CD14-positive monocyte (primary cell): ENCODE results near the gene PDE11A. TPM values are rescaled to one million over a fixed set of nuclear protein-coding genes. Genes with fewer than 3 reads are reported as not detected.

Experiments used
- DNase-seq, 3 donors: peaks; one replicate each; pipeline ENCODE4 v3.0.0-alpha.2; 2011 to 2022
- H2AFZ ChIP-seq: 2 replicates; pipeline ENCODE4 v1.6.0; 2012; ENCODE audit warnings: mild to moderate bottlenecking, low read depth, low read length, inconsistent platforms; ENCODE audit not compliant: insufficient read depth, poor library complexity, severe bottlenecking
- H3K27ac ChIP-seq, 2 donors: 1 replicate in 1 of 2; 2 replicates in 1 of 2; pipeline ENCODE4 v1.5.1; 2012 to 2013; ENCODE audit warnings: low read length in 2 of 2, control low read depth in 1 of 2, inconsistent platforms in 1 of 2, low read depth in 1 of 2, mild to moderate bottlenecking in 1 of 2
- H3K27me3 ChIP-seq, 2 donors: one replicate each; pipeline versions ENCODE4 v1.6.0 to v1.6.1; 2011 to 2013; ENCODE audit warnings: low read length in 2 of 2; ENCODE audit not compliant: control insufficient read depth in 2 of 2, insufficient read depth in 2 of 2
- H3K36me3 ChIP-seq, 2 donors: replicated peaks in 1 of 2; 1 replicate in 1 of 2; 2 replicates in 1 of 2; pipeline versions ENCODE4 v1.5.1 to v1.6.1; 2012 to 2013; ENCODE audit warnings: low read length in 2 of 2, control low read depth in 1 of 2, inconsistent platforms in 1 of 2, mild to moderate bottlenecking in 1 of 2; ENCODE audit not compliant: insufficient read depth in 2 of 2, control insufficient read depth in 1 of 2
- H3K4me1 ChIP-seq, 2 donors: 1 replicate in 1 of 2; 2 replicates in 1 of 2; pipeline versions ENCODE4 v1.5.1 to v1.6.1; 2012 to 2013; ENCODE audit warnings: low read length in 2 of 2, control low read depth in 1 of 2, inconsistent platforms in 1 of 2, mild to moderate bottlenecking in 1 of 2, moderate library complexity in 1 of 2; ENCODE audit not compliant: insufficient read depth in 2 of 2, control insufficient read depth in 1 of 2
- H3K4me2 ChIP-seq: replicated peaks from 2 replicates; pipeline ENCODE3; 2012; ENCODE audit warnings: low read length, moderate library complexity, mild to moderate bottlenecking; ENCODE audit not compliant: poor library complexity, severe bottlenecking; ENCODE audit errors: extremely low read depth
- H3K4me3 ChIP-seq, 3 experiments: fragments of 200-600 bp in 1 of 3; sonication (generic) in 1 of 3; replicated peaks in 1 of 3; 1 replicate in 2 of 3; 2 replicates in 1 of 3; pipeline ENCODE4 v1.5.1; 2011 to 2013; ENCODE audit warnings: low read length in 3 of 3, mild to moderate bottlenecking in 3 of 3, control low read depth in 2 of 3, low read depth in 2 of 3, inconsistent platforms in 1 of 3, moderate library complexity in 1 of 3
- H3K79me2 ChIP-seq: 2 replicates; pipeline ENCODE4 v1.6.0; 2012; ENCODE audit warnings: mild to moderate bottlenecking, control low read depth, inconsistent platforms, low read length, moderate library complexity; ENCODE audit not compliant: insufficient read depth
- H3K9ac ChIP-seq: 2 replicates; pipeline ENCODE4 v1.6.0; 2017; ENCODE audit warnings: low read length, mild to moderate bottlenecking; ENCODE audit not compliant: insufficient read depth, poor library complexity, severe bottlenecking
- H3K9me3 ChIP-seq, 2 donors: replicated peaks in 1 of 2; 1 replicate in 1 of 2; 2 replicates in 1 of 2; pipeline versions ENCODE4 v1.5.1 to v1.6.1; 2012 to 2013; ENCODE audit warnings: low read length in 2 of 2, control low read depth in 1 of 2; ENCODE audit not compliant: control insufficient read depth in 1 of 2, insufficient read depth in 1 of 2
- H4K20me1 ChIP-seq: 2 replicates; pipeline ENCODE4 v1.6.0; 2012; ENCODE audit warnings: mild to moderate bottlenecking, low read length, control low read depth, moderate library complexity; ENCODE audit not compliant: insufficient read depth
- H3K27ac Mint-ChIP-seq, 7 donors: one replicate each; pipeline ENCODE4 v1.8.0; 2020; ENCODE audit warnings: mild to moderate bottlenecking in 7 of 7, mixed read lengths in 7 of 7, moderate library complexity in 6 of 7, inconsistent platforms in 2 of 7
- H3K27me3 Mint-ChIP-seq, 3 donors: one replicate each; pipeline ENCODE4 v1.8.0; 2021 to 2022; ENCODE audit warnings: low read depth in 3 of 3, mild to moderate bottlenecking in 3 of 3, mixed read lengths in 3 of 3, moderate library complexity in 3 of 3, inconsistent platforms in 1 of 3
- H3K36me3 Mint-ChIP-seq, 2 donors: one replicate each; pipeline ENCODE4 v1.8.0; 2020; ENCODE audit warnings: mixed read lengths in 2 of 2, inconsistent platforms in 1 of 2, mild to moderate bottlenecking in 1 of 2
- H3K4me1 Mint-ChIP-seq: one replicate; pipeline ENCODE4 v1.8.0; 2020; ENCODE audit warnings: mild to moderate bottlenecking, mixed read lengths
- H3K4me3 Mint-ChIP-seq, 2 donors: one replicate each; pipeline ENCODE4 v1.8.0; 2020; ENCODE audit warnings: mild to moderate bottlenecking in 2 of 2, mixed read lengths in 2 of 2, moderate library complexity in 1 of 2
- H3K9me3 Mint-ChIP-seq, 7 donors: one replicate each; pipeline ENCODE4 v1.8.0; 2020 to 2022; ENCODE audit warnings: mixed read lengths in 7 of 7, mild to moderate bottlenecking in 6 of 7, moderate library complexity in 6 of 7, inconsistent platforms in 2 of 7
- WGBS: methylation state at CpG from one replicate; pipeline ENCODE4 v1.1.5; 2013; ENCODE audit warnings: missing lambda C conversion rate; ENCODE audit not compliant: insufficient coverage; 5-methylcytosine and 5-hydroxymethylcytosine counted together
- intact Hi-C, 2 donors: fragments of 100-400 bp; cut with micrococcal nuclease; formaldehyde crosslinking; loops; one replicate each; pipeline versions ENCODE4 v1.15.0 to v1.15.1; 2023
- polyA plus RNA-seq, 3 donors: library from polyadenylated mRNA; depleted of rRNA in 1 of 3; unstranded in 2 of 3; stranded (reverse) in 1 of 3; fragments of 300-500 nt in 2 of 3; fragments of >200 nt in 1 of 3; fragmentation: Illumina TruSeq in 2 of 3; gene quantifications; 1 replicate in 2 of 3; 2 replicates in 1 of 3; pipeline ENCODE4 v1.2.3, GENCODE V29; 2012 to 2021
- TF ChIP-seq, protein P1 (sequence below): fragments of 200-600 bp; IDR thresholded peaks from one replicate; pipeline ENCODE4 v1.8.0; 2022; ENCODE audit warnings: antibody characterized with exemption, mild to moderate bottlenecking

Gene PDE11A
- polyA plus RNA-seq, 3 donors: not detected

DNA sequence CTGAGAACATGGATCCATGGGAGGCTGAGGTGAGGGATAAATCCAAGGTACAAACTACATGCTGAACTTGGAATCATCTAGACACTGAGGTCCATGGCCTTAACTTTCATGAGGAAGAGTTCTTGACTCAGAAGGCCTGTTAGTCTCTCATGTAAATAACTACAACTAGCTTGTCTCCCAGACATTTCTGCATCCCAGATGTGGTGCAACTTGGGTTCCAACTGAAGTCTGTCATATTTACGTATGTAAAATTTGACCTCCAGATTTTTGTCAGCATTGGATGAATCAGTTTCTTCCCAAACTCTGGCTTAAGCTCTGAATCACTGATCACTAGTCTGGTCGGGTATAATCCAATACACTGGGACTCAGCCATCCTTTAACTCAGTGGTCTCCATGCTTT is 306.9 kb downstream of the PDE11A start:
- Mint-ChIP-seq H3K4me1 (peaks cover 6% of the 10 kb centered on the region), H3K27ac (no peak overlapping the region), H3K27me3 (peaks cover 3 to 6% (median 4%) of the 10 kb centered on the region in 3 donors), H3K9me3 (no peaks in the 10 kb centered on the region), H3K4me3 (no peak overlapping the region), H3K36me3 (no peaks in the 10 kb centered on the region)
- Histone ChIP-seq H3K79me2 (no peaks in the 10 kb centered on the region), H2AFZ (no peak overlapping the region), H3K4me1 (peaks cover 0 to 4% of the 10 kb centered on the region in 2 donors), H3K36me3 (no peaks in the 10 kb centered on the region), H3K4me3 (no peak overlapping the region), H3K27ac (no peak overlapping the region), H3K9me3 (no peaks in the 10 kb centered on the region), H3K4me2 (no peak overlapping the region), H3K27me3 (no peaks in the 10 kb centered on the region), H4K20me1 (no peaks in the 10 kb centered on the region), H3K9ac (no peak overlapping the region)
- intact Hi-C loops: loop anchor here in 1 of 2 donors (10.0 kb wide), 1 partner anchor 51 kb away; no protein-coding TSS in a partner anchor
- TF ChIP-seq, protein P1, sequence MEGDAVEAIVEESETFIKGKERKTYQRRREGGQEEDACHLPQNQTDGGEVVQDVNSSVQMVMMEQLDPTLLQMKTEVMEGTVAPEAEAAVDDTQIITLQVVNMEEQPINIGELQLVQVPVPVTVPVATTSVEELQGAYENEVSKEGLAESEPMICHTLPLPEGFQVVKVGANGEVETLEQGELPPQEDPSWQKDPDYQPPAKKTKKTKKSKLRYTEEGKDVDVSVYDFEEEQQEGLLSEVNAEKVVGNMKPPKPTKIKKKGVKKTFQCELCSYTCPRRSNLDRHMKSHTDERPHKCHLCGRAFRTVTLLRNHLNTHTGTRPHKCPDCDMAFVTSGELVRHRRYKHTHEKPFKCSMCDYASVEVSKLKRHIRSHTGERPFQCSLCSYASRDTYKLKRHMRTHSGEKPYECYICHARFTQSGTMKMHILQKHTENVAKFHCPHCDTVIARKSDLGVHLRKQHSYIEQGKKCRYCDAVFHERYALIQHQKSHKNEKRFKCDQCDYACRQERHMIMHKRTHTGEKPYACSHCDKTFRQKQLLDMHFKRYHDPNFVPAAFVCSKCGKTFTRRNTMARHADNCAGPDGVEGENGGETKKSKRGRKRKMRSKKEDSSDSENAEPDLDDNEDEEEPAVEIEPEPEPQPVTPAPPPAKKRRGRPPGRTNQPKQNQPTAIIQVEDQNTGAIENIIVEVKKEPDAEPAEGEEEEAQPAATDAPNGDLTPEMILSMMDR: no peak
- no peak for DNase-seq
- 100% methylated on average over 2 of the region's 2 CpGs for WGBS

DNA sequence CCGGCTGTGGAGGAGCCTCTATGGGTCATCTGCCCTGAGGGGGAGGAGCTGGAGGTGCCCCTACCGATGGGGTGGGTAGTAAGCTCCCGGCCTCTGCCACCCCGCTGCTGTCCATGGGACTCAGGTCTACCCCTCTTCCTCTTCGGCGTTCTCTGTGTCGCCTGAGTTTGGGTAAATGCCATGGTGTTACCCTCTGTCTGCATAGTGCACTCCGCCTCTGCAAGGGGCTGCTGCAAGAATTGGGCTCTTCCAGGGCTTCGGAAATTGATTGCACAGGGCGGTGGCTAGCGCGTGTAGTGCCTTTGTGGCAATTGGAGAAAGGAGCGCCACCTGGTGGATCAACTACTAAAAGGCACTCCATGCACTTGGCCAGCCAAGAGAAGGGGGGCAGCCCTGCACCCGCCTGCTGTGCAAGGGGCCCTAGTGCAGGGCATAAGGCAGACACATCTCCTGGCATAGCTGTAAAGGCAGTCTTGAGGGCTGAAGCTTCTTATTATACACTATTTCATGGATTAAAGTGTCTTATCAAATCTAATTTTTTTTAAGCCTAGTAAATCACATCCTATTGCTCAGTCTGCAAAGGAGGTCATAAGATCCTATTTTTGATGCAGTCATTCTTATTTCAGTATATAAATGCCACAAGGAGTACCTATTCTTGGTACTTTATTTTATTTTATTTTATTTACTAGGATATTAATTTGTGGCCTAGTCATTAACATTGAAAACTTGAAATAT is 308.9 kb downstream of the PDE11A start:
- H3K4me3 ChIP-seq: peak overlapping the region in 1 of 3 experiments; percentile 49
- H3K9me3 ChIP-seq: no peaks in the 10 kb centered on the region
- H3K9me3 Mint-ChIP-seq: no peaks in the 10 kb centered on the region
- no peaks in the 10 kb centered on the region for H3K36me3 Mint-ChIP-seq
- H4K20me1 ChIP-seq: no peaks in the 10 kb centered on the region
- H3K27ac Mint-ChIP-seq: peak overlapping the region in 1 of 7 donors; percentile 33
- DNase-seq: peak; percentile 59 to 66 (median 64)
- peak overlapping the region; percentile 44 for H3K4me2 ChIP-seq
- peaks cover 3 to 6% (median 6%) of the 10 kb centered on the region in 3 donors for H3K27me3 Mint-ChIP-seq
- no peaks in the 10 kb centered on the region for H3K79me2 ChIP-seq
- H3K36me3 ChIP-seq: no peaks in the 10 kb centered on the region
- peaks cover 6% of the 10 kb centered on the region for H3K4me1 Mint-ChIP-seq
- peak overlapping the region; percentile 54 to 67 for H3K4me3 Mint-ChIP-seq
- H3K4me1 ChIP-seq: peaks cover 0 to 4% of the 10 kb centered on the region in 2 donors
- H3K27me3 ChIP-seq: no peaks in the 10 kb centered on the region
- peak overlapping the region; percentile 76 for H2AFZ ChIP-seq
- 21% methylated on average over 11 of the region's 14 CpGs for WGBS
- no peak overlapping the region for H3K9ac ChIP-seq
- TF ChIP-seq, protein P1: peak; percentile 92
- intact Hi-C loops: loop anchor here in 1 of 2 donors (10.0 kb wide), 1 partner anchor 49 kb away; no protein-coding TSS in a partner anchor
- H3K27ac ChIP-seq: no peak overlapping the region
